Esophagus squamous epithelium (tissue), 4 donors: ENCODE results near the gene BMP2K.

Experiments used
- CTCF ChIP-seq, 6 experiments: fragments of 450-650 bp in 4 of 6; fragments of 200-600 bp in 2 of 6; sonication (generic) in 2 of 6; IDR thresholded peaks; one replicate each; pipeline ENCODE4 v1.5.1; 2016 to 2019; ENCODE audit warnings: antibody characterized with exemption in 6 of 6, mild to moderate bottlenecking in 4 of 6, moderate library complexity in 4 of 6
- POLR2A ChIP-seq, 4 donors: fragments of 450-650 bp; IDR thresholded peaks; one replicate each; pipeline ENCODE4 v1.6.1; 2017; ENCODE audit warnings: antibody characterized with exemption in 4 of 4, mild to moderate bottlenecking in 4 of 4, moderate library complexity in 3 of 4

- no peak for TF ChIP-seq CTCF (IDR thresholded peaks at IDR 0.05)
- no peak for TF ChIP-seq POLR2A (IDR thresholded peaks at IDR 0.05)
Measured at GRCh38 chr4:78788007-78788889, 12.1 kb downstream of the BMP2K start.
